Liver (tissue), 9 donors: ENCODE data around the gene UBA6. TPM values are rescaled to one million over a fixed set of nuclear protein-coding genes. Genes with fewer than 3 reads are reported as not detected.

Source experiments
- DNase-seq: peaks from one replicate; pipeline ENCODE4 v3.0.0-alpha.2; 2017; ENCODE audit warnings: low spot score
- H3K27ac ChIP-seq, 2 donors: one replicate each; pipeline ENCODE4 v1.7.0; 2013; ENCODE audit warnings: inconsistent platforms in 2 of 2, low read length in 2 of 2, control low read depth in 1 of 2, low read depth in 1 of 2, mild to moderate bottlenecking in 1 of 2
- H3K27me3 ChIP-seq, 4 donors: one replicate each; pipeline versions ENCODE4 v1.6.1 to v1.7.0; 2013; ENCODE audit warnings: low read length in 3 of 4, inconsistent platforms in 1 of 4, mild to moderate bottlenecking in 1 of 4, moderate library complexity in 1 of 4; ENCODE audit not compliant: control insufficient read depth in 4 of 4, insufficient read depth in 4 of 4
- H3K36me3 ChIP-seq, 4 donors: one replicate each; pipeline versions ENCODE4 v1.6.1 to v1.7.0; 2013; ENCODE audit warnings: low read length in 3 of 4, mild to moderate bottlenecking in 3 of 4, low read depth in 1 of 4, moderate library complexity in 1 of 4; ENCODE audit not compliant: control insufficient read depth in 4 of 4, insufficient read depth in 3 of 4
- H3K4me1 ChIP-seq, 4 donors: one replicate each; pipeline versions ENCODE4 v1.6.1 to v1.7.0; 2013; ENCODE audit warnings: low read length in 3 of 4, mild to moderate bottlenecking in 3 of 4, moderate library complexity in 1 of 4; ENCODE audit not compliant: control insufficient read depth in 4 of 4, insufficient read depth in 4 of 4
- H3K4me3 ChIP-seq, 3 donors: one replicate each; pipeline versions ENCODE4 v1.6.1 to v1.7.0; 2013; ENCODE audit warnings: low read length in 3 of 3, control low read depth in 1 of 3, low read depth in 1 of 3, mild to moderate bottlenecking in 1 of 3
- H3K9ac ChIP-seq, 2 donors: one replicate each; pipeline ENCODE4 v1.7.0; 2013; ENCODE audit warnings: low read length in 2 of 2, mild to moderate bottlenecking in 2 of 2, moderate library complexity in 2 of 2, control low read depth in 1 of 2, low read depth in 1 of 2
- H3K9me3 ChIP-seq, 4 donors: one replicate each; pipeline versions ENCODE4 v1.6.1 to v1.7.0; 2013; ENCODE audit warnings: low read length in 3 of 4; ENCODE audit not compliant: control insufficient read depth in 4 of 4
- EGR1 ChIP-seq, 2 donors: IDR thresholded peaks; 2 replicates each; pipeline ENCODE4 v1.6.1; 2016 to 2018; ENCODE audit warnings: antibody characterized with exemption in 2 of 2, low read depth in 2 of 2
- FOXA1 ChIP-seq: IDR thresholded peaks from 2 replicates; pipeline ENCODE4 v1.6.1; 2016; ENCODE audit warnings: antibody characterized with exemption
- GABPA ChIP-seq, 2 donors: IDR thresholded peaks in 1 of 2; conservative IDR thresholded peaks in 1 of 2; 2 replicates each; pipeline ENCODE4 v1.6.1; 2016; ENCODE audit warnings: antibody characterized with exemption in 2 of 2, mild to moderate bottlenecking in 1 of 2, moderate library complexity in 1 of 2
- HNF4A ChIP-seq, 2 donors: conservative IDR thresholded peaks; 2 replicates each; pipeline ENCODE4 v1.6.1; 2016; ENCODE audit warnings: antibody characterized with exemption in 2 of 2, mild to moderate bottlenecking in 2 of 2
- HNF4G ChIP-seq: IDR thresholded peaks from 2 replicates; pipeline ENCODE4 v1.6.1; 2016; ENCODE audit warnings: antibody characterized with exemption
- NR2F2 ChIP-seq: IDR thresholded peaks from 2 replicates; pipeline ENCODE4 v1.6.1; 2016; ENCODE audit warnings: antibody characterized with exemption
- RAD21 ChIP-seq, 2 donors: IDR thresholded peaks; 2 replicates each; pipeline ENCODE4 v1.6.1; 2016; ENCODE audit warnings: antibody characterized with exemption in 2 of 2, mild to moderate bottlenecking in 2 of 2
- RXRA ChIP-seq, 2 donors: IDR thresholded peaks; 2 replicates each; pipeline ENCODE4 v1.6.1; 2017 to 2018; ENCODE audit warnings: antibody characterized with exemption in 2 of 2, mild to moderate bottlenecking in 1 of 2
- SP1 ChIP-seq: IDR thresholded peaks from 2 replicates; pipeline ENCODE4 v1.6.1; 2018; ENCODE audit warnings: antibody characterized with exemption, mild to moderate bottlenecking
- TAF1 ChIP-seq: conservative IDR thresholded peaks from 2 replicates; pipeline ENCODE4 v1.6.1; 2016; ENCODE audit warnings: antibody characterized with exemption, mild to moderate bottlenecking
- YY1 ChIP-seq: IDR thresholded peaks from 2 replicates; pipeline ENCODE4 v1.6.1; 2016; ENCODE audit warnings: antibody characterized with exemption, mild to moderate bottlenecking
- ZBTB33 ChIP-seq: IDR thresholded peaks from 2 replicates; pipeline ENCODE4 v1.6.1; 2016; ENCODE audit warnings: antibody characterized with exemption
- WGBS: extraction: QIAGEN DNeasy Blood & Tissue Kit; methylation state at CpG from one replicate; pipeline ENCODE4 v1.1.7; 2013; 5-methylcytosine and 5-hydroxymethylcytosine counted together
- polyA plus RNA-seq, 2 donors: library from polyadenylated mRNA; stranded (reverse) in 1 of 2; unstranded in 1 of 2; fragments of 200-250 nt in 1 of 2; fragments of >200 nt in 1 of 2; fragmentation: Nextera tagmentation in 1 of 2; extraction: Ambion mirVana in 1 of 2; gene quantifications; one replicate each; pipeline versions ENCODE4 v1.2.1 to v1.2.3, GENCODE V29; 2013 to 2015
- total RNA-seq, 2 donors: library from RNA; depleted of rRNA; stranded (reverse); fragments of >200 nt; gene quantifications; one replicate each; pipeline ENCODE4 v1.2.3, GENCODE V29; 2014
- TF ChIP-seq, protein P1 (sequence below): IDR thresholded peaks from 2 replicates; pipeline ENCODE4 v1.6.1; 2016; ENCODE audit warnings: antibody characterized with exemption, mild to moderate bottlenecking
- TF ChIP-seq, protein P2 (sequence below): IDR thresholded peaks from 2 replicates; pipeline ENCODE4 v1.6.1; 2016; ENCODE audit warnings: antibody characterized with exemption
- TF ChIP-seq, protein P3 (sequence below): fragments of 150-350 bp; IDR thresholded peaks from 2 replicates; pipeline ENCODE4 v1.5.1; 2017; ENCODE audit warnings: improper control_type of control experiment, low read depth, low read length; ENCODE audit not compliant: missing input control
- donor health status: healthy.
- donor health status: healthy.
- donor health status: healthy.
- donor health status: healthy.
- donor health status: healthy.

Gene UBA6
- total and polyA plus RNA-seq, 4 donors, result 8.4 to 122 (median 13.7) TPM

GRCh38 chr4:67750691-67751090 lies 49.7 kb upstream of the UBA6 start:
- H3K9me3 ChIP-seq, result no peaks in the 10 kb centered on the region
- H3K4me3 ChIP-seq, result no peak overlapping the region
- TF ChIP-seq RAD21 (IDR thresholded peaks at IDR 0.05) (no peak), TAF1 (no peak), RXRA (IDR thresholded peaks at IDR 0.05) (no peak), HNF4G (no peak), ZBTB33 (no peak), HNF4A (conservative IDR thresholded peaks at IDR 0.05) (no peak), YY1 (no peak), SP1 (no peak), EGR1 (IDR thresholded peaks at IDR 0.05; ENCODE audit: low read depth in 2 of 2) (no peak), GABPA (IDR thresholded peaks at IDR 0.05 in 1 of 2, conservative IDR thresholded peaks at IDR 0.05 in 1 of 2) (no peak), FOXA1 (no peak), NR2F2 (no peak)
- TF ChIP-seq, protein P1, sequence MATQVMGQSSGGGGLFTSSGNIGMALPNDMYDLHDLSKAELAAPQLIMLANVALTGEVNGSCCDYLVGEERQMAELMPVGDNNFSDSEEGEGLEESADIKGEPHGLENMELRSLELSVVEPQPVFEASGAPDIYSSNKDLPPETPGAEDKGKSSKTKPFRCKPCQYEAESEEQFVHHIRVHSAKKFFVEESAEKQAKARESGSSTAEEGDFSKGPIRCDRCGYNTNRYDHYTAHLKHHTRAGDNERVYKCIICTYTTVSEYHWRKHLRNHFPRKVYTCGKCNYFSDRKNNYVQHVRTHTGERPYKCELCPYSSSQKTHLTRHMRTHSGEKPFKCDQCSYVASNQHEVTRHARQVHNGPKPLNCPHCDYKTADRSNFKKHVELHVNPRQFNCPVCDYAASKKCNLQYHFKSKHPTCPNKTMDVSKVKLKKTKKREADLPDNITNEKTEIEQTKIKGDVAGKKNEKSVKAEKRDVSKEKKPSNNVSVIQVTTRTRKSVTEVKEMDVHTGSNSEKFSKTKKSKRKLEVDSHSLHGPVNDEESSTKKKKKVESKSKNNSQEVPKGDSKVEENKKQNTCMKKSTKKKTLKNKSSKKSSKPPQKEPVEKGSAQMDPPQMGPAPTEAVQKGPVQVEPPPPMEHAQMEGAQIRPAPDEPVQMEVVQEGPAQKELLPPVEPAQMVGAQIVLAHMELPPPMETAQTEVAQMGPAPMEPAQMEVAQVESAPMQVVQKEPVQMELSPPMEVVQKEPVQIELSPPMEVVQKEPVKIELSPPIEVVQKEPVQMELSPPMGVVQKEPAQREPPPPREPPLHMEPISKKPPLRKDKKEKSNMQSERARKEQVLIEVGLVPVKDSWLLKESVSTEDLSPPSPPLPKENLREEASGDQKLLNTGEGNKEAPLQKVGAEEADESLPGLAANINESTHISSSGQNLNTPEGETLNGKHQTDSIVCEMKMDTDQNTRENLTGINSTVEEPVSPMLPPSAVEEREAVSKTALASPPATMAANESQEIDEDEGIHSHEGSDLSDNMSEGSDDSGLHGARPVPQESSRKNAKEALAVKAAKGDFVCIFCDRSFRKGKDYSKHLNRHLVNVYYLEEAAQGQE, result no peak
- TF ChIP-seq, protein P2, sequence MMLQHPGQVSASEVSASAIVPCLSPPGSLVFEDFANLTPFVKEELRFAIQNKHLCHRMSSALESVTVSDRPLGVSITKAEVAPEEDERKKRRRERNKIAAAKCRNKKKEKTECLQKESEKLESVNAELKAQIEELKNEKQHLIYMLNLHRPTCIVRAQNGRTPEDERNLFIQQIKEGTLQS, result no peak
- TF ChIP-seq, protein P3, sequence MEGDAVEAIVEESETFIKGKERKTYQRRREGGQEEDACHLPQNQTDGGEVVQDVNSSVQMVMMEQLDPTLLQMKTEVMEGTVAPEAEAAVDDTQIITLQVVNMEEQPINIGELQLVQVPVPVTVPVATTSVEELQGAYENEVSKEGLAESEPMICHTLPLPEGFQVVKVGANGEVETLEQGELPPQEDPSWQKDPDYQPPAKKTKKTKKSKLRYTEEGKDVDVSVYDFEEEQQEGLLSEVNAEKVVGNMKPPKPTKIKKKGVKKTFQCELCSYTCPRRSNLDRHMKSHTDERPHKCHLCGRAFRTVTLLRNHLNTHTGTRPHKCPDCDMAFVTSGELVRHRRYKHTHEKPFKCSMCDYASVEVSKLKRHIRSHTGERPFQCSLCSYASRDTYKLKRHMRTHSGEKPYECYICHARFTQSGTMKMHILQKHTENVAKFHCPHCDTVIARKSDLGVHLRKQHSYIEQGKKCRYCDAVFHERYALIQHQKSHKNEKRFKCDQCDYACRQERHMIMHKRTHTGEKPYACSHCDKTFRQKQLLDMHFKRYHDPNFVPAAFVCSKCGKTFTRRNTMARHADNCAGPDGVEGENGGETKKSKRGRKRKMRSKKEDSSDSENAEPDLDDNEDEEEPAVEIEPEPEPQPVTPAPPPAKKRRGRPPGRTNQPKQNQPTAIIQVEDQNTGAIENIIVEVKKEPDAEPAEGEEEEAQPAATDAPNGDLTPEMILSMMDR, result no peak
- H3K4me1 ChIP-seq, result no peaks in the 10 kb centered on the region
- no peak overlapping the region for H3K9ac ChIP-seq
- H3K36me3 ChIP-seq, result no peaks in the 10 kb centered on the region
- no peaks in the 10 kb centered on the region for H3K27me3 ChIP-seq
- DNase-seq, result no peak
- WGBS, result 95% methylated on average over 4 of the region's 4 CpGs
- no peak overlapping the region for H3K27ac ChIP-seq

GRCh38 chr4:67749286-67749685 lies 48.3 kb upstream of the UBA6 start:
- Histone ChIP-seq H3K9ac (no peak overlapping the region), H3K4me3 (no peak overlapping the region), H3K9me3 (no peaks in the 10 kb centered on the region), H3K27ac (no peak overlapping the region), H3K4me1 (no peaks in the 10 kb centered on the region), H3K27me3 (no peaks in the 10 kb centered on the region), H3K36me3 (no peaks in the 10 kb centered on the region)
- DNase-seq, result no peak
- WGBS, result 80% methylated on average over 3 of the region's 3 CpGs
- no peak for TF ChIP-seq ZBTB33
- no peak for TF ChIP-seq EGR1 (IDR thresholded peaks at IDR 0.05; ENCODE audit: low read depth in 2 of 2)
- no peak for TF ChIP-seq RAD21 (IDR thresholded peaks at IDR 0.05)
- no peak for TF ChIP-seq TAF1
- TF ChIP-seq, protein P3, result no peak
